Chondrocyte (in vitro differentiated cells): ENCODE measurements around the gene GPR157. TPM values are rescaled to one million over a fixed set of nuclear protein-coding genes. Genes with fewer than 3 reads are reported as not detected.
"Not testable (repeated sequence)": the region's sequence is repeated elsewhere in the genome, so short reads cannot be mapped to it uniquely, and the experiment has no call there.

Experiments
- DNase-seq: peaks from one replicate; pipeline ENCODE4 v3.0.0; 2021; ENCODE audit warnings: mixed read lengths, low spot score
- H3K27ac Mint-ChIP-seq: one replicate; pipeline ENCODE4 v1.8.0; 2021; ENCODE audit warnings: mild to moderate bottlenecking, moderate library complexity, mixed read lengths; ENCODE audit not compliant: unreplicated experiment
- H3K27me3 Mint-ChIP-seq: 2 replicates; pipeline ENCODE4 v1.8.0; 2021; ENCODE audit warnings: low read depth, mixed read lengths
- H3K36me3 Mint-ChIP-seq: 2 replicates; pipeline ENCODE4 v1.8.0; 2021; ENCODE audit warnings: low read depth, mixed read lengths
- H3K4me1 Mint-ChIP-seq: 2 replicates; pipeline ENCODE4 v1.8.0; 2021; ENCODE audit warnings: low read depth, mild to moderate bottlenecking, mixed read lengths
- H3K4me3 Mint-ChIP-seq: one replicate; pipeline ENCODE4 v1.8.0; 2021; ENCODE audit warnings: mild to moderate bottlenecking, moderate library complexity, mixed read lengths; ENCODE audit not compliant: unreplicated experiment
- H3K9me3 Mint-ChIP-seq: 2 replicates; pipeline ENCODE4 v1.8.0; 2021; ENCODE audit warnings: low read depth, mixed read lengths
- total RNA-seq: library from RNA; stranded (reverse); gene quantifications from 3 replicates; pipeline ENCODE4 v1.2.1, GENCODE V29; 2021
- TF ChIP-seq, protein P1 (sequence below): fragments of 200-600 bp; sonication (generic); IDR thresholded peaks from 2 replicates; pipeline ENCODE4 v1.5.0; 2021; ENCODE audit warnings: antibody characterized with exemption, mild to moderate bottlenecking, moderate library complexity

The GPR157 gene
- total RNA-seq, 1 donor from 2014 or later = 6.9 TPM

DNA sequence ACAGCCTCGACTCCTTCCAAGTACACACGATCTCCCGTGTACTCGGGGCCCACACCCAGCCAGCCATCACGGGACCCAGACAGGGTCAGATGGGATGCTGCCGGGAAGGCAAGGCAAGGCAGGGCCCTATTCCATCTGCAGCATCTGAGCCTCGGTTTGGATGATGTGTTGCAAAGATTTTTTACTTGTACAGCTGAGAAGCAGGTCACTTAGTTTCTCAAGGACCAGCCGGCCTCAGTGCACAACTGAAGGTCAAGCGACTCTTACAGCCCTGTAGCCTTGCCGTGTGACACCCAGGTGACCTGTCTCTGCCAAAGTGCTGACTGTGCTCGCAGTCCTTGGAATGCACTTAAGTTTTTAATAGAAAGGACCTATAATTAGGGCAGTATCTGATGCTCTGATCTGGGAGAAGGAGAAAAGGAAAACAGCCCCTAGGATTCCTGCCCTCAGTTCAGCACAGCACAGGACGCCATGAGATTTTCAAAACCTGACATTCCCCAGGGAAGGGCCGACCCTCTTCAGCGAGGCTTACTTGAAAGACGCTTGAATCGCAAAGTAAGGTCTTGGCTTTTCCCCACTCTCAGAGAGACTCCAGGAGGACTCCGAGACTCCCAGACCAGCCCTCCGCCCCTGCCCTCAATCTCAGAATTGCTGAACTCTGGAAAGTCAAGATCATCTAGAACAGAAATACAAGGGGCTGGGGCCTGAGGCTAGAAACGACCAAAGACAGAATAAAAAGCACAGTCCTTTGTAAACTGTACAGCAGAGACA is 1.3 kb downstream of the GPR157 start:
- no peaks in the 10 kb centered on the region for H3K27me3 Mint-ChIP-seq
- TF ChIP-seq, protein P1, sequence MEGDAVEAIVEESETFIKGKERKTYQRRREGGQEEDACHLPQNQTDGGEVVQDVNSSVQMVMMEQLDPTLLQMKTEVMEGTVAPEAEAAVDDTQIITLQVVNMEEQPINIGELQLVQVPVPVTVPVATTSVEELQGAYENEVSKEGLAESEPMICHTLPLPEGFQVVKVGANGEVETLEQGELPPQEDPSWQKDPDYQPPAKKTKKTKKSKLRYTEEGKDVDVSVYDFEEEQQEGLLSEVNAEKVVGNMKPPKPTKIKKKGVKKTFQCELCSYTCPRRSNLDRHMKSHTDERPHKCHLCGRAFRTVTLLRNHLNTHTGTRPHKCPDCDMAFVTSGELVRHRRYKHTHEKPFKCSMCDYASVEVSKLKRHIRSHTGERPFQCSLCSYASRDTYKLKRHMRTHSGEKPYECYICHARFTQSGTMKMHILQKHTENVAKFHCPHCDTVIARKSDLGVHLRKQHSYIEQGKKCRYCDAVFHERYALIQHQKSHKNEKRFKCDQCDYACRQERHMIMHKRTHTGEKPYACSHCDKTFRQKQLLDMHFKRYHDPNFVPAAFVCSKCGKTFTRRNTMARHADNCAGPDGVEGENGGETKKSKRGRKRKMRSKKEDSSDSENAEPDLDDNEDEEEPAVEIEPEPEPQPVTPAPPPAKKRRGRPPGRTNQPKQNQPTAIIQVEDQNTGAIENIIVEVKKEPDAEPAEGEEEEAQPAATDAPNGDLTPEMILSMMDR = no peak
- DNase-seq = peak; percentile 72
- H3K27ac Mint-ChIP-seq = peak overlapping the region; percentile 14
- H3K4me1 Mint-ChIP-seq = peaks cover 13% of the 10 kb centered on the region
- H3K9me3 Mint-ChIP-seq = peaks cover 4% of the 10 kb centered on the region
- H3K36me3 Mint-ChIP-seq = no peaks in the 10 kb centered on the region
- peak overlapping the region; percentile 81 for H3K4me3 Mint-ChIP-seq

DNA sequence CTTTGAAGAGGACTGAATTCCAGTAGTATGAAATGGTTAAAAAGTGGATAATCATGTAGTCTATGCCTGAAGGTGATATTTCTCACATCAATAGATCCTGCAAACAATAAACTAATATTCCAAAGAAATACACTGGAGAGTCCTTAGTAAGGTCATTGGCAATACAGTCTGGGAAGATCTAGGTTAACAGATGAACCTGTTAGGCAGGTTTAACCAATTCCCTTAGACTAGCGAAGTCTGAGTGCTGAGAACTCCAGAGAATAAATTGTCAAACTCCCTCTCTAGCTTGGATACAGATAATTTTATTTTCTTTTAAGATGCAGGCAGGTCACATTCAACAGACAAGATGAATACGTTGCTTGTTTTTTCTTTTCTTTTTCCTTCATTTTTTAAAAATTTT is 2.4 kb downstream of the GPR157 start:
- TF ChIP-seq, protein P1 = no peak
- Mint-ChIP-seq H3K36me3 (no peaks in the 10 kb centered on the region), H3K4me3 (no peak overlapping the region), H3K27ac (no peak overlapping the region), H3K27me3 (no peaks in the 10 kb centered on the region), H3K9me3 (peaks cover 4% of the 10 kb centered on the region), H3K4me1 (peaks cover 13% of the 10 kb centered on the region)
- no peak for DNase-seq

DNA sequence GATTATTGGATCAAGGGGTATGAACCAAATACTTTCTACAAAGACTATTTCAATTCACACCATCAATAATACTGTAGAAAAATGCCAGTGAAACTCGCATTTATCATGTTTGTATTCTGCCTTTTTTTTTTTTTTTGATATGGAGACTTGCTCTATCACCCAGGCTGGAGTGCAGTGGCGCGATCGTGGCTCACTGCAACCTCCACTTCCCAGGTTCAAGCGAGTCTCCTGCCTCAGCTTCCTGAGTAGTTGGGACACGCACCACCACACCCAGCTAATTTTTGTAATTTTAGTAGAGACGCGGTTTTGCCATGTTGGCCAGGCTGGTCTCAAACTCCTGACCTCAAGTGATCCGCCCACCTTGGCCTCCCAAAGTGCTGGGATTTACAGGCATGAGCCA is 3.1 kb downstream of the GPR157 start:
- H3K4me3 Mint-ChIP-seq, H3K9me3 Mint-ChIP-seq, H3K36me3 Mint-ChIP-seq, H3K27me3 Mint-ChIP-seq, H3K27ac Mint-ChIP-seq: not testable (repeated sequence)
- DNase-seq = peak; percentile 27
- peaks cover 13% of the 10 kb centered on the region for H3K4me1 Mint-ChIP-seq

DNA sequence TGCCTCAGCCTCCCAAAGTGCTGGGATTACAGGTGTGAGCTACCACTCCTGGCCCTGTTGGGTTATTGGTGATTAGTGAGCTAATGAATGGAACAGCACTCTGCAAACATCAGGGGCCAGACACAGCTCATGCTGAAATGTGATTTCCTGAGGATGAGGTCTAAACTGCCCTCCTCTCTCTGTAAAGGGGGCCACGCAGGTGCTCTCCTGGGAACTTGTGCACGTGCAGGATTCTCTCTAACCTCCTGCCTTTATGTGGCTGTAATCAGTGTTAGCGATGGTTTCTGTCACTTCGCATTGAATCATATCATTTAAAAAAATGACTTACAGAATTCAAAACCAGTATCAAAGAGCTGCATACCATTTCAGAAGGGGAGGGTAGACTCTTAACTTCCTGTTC is 3.6 kb downstream of the GPR157 start:
- peaks cover 13% of the 10 kb centered on the region for H3K4me1 Mint-ChIP-seq
- H3K27ac Mint-ChIP-seq = no peak overlapping the region

DNA sequence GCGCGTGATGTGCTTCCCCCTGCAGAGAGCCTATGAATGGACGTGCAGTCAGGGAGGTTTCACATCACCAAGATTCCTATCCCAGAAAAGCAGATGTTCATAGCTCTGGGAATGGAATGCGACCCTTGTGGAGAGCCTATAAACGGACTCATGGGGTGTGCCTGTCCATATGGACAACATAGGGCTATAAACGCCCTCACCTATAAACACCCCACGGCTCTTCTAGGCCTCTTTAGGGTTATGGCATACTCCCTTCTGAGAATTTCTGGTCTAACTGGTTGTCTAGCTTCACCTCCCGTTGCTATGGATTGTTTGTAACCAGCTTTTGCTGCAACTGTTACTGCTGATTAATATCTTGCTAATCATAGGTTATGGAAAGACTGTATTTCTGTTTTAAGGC is 4.5 kb downstream of the GPR157 start:
- H3K27ac Mint-ChIP-seq, H3K27me3 Mint-ChIP-seq: not testable (repeated sequence)

More for the DNA sequence above, 3.6 kb downstream of the GPR157 start:
- Mint-ChIP-seq H3K9me3 (peaks cover 4% of the 10 kb centered on the region), H3K36me3 (no peaks in the 10 kb centered on the region), H3K27me3 (no peaks in the 10 kb centered on the region), H3K4me3 (no peak overlapping the region)
- TF ChIP-seq, protein P1 = no peak
- DNase-seq = no peak

DNA sequence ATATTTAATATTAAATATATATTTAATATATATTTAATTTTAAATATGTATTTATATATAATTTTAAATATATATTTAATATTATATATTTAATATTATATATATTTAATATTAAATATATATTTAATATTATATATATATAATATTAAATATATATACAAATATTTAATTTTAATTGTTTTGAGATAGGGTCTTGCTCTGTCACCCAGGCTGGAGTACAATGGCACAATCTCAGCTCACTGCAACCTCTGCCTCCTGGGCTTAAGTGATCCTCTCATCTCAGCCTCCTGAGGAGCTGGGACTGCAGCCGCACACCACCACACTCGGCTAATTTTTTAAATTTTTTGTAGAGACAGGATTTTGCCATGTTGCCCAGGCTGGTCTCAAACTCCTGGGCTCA is 5.2 kb downstream of the GPR157 start:
- H3K4me1 Mint-ChIP-seq = peaks cover 13% of the 10 kb centered on the region
- H3K36me3 Mint-ChIP-seq, H3K27me3 Mint-ChIP-seq, H3K4me3 Mint-ChIP-seq, H3K9me3 Mint-ChIP-seq, H3K27ac Mint-ChIP-seq: not testable (repeated sequence)
- peak; percentile 1 for DNase-seq

More for the DNA sequence above, 4.5 kb downstream of the GPR157 start:
- not testable (repeated sequence) for H3K4me3 Mint-ChIP-seq, H3K36me3 Mint-ChIP-seq, DNase-seq, H3K9me3 Mint-ChIP-seq
- peaks cover 13% of the 10 kb centered on the region for H3K4me1 Mint-ChIP-seq
